NCI-H345 treated with DMSO at 0.1 percent for 48 hours (cell line): ENCODE measurements around the gene MBP.

ENCODE experiments used
- DNase-seq: peaks from one replicate; lab custom pipeline; 2025; ENCODE audit not compliant: unreplicated experiment; lab: John Stamatoyannopoulos, UW

MBP gene

DNA sequence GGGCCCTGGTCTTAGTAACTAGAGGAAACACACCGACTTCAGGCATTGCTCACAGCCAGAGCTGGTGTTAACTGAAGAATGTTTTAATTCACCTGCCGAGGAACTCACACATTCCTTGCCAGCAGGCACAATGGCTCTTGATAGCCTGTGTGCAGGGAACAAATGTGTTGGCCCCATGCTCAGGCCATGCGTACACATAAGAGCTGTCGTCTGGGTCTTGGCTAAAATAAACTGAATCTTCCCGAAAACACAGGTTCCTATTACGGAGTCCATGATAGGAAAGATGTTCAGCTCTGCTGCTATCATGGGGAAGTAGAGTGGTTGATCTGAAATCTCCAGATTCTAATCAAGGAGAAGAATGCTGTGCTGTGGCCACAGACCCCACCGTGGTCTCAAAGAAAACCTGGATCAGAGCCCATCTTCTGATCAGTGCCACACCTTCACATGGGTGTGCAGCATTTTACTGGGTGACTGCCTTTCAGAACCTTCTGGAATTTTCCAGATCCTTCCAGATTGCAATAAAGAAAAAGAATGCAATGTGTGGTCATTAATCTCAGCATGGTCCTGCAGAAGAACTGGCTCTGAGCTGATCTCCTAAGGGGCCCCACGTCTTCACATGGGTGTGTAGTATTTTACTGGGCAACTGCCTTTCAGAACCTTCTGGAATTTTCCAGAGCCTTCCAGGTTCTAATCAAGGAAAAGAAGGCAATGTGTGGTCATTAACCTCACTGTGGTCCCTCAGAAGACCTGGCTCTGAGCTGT lies 17.2 kb downstream of the MBP start:
- no peak for DNase-seq

DNA sequence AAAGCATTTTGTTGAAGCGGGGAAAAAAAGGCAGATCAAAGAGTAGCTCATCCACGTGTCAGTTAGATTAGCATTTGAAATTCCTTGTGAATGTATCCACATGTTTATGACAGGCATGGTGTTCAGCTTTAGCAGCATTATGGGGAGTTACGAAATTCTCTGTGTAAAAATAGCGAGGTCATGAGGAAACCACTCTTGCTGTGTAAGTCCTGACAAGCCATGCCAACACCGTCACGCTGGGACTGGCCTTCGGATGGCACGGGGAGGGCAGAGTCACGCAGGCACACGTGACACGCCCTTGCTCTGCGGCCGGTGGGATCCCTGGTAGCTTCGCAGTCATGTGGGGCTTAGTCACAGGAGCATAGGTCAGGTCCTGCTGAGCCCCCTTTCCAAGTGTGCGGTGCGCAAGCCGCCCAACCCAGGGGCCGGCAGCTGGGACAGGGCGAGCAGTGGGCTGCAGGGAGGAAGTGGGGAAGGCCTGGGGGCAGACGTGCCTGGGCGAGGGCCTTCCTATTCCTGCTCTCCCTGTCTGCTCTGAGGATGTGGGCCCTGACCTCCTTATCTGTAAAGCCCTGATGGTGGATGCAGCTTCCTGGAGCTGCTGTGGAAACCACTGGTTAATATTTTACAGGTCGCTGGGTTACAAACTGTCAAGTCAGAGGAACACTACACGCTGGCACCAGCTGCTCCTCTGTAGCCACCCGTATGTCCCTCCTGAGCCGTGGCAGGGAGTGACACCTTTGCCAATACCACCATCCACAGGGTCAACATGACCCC lies 18.0 kb downstream of the MBP start:
- DNase-seq = no peak

- DNase-seq = no peak
These were observed 18.5 kb downstream of the MBP start for GRCh38 chr18:77114152-77114414.

GRCh38 chr18:77113361-77114151 lies 19.0 kb downstream of the MBP start:
- no peak for DNase-seq

DNA sequence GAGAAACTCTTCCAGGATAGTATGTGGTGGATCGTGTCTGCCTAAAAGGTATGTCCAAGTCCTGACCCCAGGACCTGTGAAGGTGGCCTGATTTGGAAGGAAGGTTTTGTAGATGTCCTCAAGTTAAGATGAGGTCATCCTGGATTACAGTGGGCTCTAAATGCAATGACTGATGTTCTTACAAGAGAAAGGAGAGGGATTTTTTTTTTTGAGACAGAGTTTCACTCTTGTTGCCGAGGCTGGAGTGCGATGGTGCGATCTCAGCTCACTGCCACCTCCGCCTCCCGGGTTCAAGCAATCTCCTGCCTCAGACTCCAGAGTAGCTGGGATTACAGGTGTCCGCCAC lies 19.9 kb downstream of the MBP start:
- no peak for DNase-seq

DNA sequence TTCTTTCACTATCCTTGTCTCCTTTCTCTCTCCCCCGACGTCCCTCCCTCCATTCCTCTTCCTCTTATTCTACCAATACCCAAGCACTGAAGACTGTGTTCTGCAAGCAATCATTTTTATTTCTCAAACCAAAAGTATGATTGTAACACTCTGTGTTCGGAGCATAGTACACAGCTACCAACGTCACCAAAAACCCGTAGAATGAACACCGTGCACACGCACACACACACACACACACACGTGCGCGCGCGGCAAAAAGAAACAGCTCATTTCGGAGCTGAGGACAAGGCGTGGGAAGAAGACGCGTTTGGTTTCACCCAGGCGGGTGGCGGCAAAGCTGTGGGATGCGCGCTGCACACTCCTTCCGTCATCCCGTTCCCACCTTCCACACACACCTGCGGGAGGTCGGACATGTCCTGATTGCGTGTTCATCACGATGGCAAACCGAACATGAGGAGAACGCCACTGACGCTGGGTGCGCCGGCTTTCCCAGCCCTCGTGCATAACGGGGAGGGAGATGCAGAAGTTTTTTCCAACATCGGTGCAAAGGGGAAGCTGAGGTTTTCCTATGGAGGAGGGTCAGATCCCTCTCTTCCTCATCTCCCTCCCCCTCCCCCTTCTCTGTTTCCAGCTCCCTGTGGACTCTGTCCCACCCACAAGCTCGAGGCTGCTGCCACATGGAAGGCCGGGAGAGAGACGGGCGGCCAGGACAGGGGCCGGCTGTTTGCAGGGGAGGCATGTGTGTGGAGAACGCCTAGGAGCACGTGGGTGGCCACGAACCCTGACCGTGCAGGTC lies 20.4 kb downstream of the MBP start:
- no peak for DNase-seq

GRCh38 chr18:77111449-77111848 lies 21.1 kb downstream of the MBP start:
- DNase-seq = no peak

DNA sequence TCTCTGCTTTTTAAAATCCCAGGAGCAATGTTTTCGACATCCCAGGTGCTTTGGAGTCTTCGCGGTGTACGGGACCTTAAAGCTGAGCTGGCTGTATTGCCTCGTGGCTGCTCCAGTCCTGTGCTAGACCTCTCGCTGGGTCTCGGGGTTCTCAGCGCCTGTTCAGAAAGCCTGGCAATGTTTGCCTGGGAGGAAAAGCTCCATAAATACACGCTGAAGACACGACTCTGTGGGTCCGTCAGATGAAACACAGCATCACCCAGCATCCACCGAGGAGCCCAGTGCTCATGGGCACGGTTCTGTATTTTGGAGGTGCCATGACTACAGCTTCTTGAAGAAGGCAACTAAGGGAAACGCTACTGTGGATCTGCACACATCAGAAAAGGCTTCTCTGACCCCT lies 21.6 kb downstream of the MBP start:
- no peak for DNase-seq

DNA sequence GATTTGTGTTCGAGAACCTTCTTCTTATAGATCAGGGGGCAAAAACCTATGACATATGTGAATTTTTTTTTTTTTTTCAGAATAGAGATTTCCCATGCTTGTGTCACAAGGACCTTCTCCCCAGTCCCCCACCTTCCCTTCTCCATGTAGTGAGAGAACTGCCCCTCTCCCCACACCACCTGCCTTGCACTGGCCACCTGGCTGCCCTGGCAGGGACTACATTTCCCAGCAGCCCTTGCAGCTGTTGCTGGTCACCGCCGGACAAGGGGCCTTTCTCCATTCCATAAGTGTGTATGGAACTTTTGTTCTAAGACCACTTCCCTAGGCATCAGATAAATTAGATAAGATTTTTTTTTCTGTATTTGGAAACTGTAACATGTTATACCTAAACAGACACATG lies 22.2 kb downstream of the MBP start:
- DNase-seq = no peak

DNA sequence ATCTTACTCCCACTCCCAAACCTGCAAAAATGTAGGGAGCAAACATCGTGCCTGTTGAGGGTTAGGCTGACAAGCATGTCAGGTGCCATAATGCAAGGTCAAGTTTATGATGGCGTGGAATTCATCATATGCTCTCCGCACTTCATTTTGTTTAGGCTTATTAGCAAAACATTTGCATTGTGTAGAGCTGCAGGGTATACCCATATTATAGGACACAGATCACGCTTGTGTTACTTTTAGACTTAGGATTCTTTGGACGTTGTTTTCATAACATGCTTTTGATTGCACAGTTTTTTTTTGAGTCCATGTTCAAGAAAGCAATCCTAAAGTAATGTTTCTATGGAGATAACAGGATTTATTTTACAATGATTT lies 22.9 kb downstream of the MBP start:
- no peak for DNase-seq

GRCh38 chr18:77108821-77109647 lies 23.5 kb downstream of the MBP start:
- no peak for DNase-seq

DNA sequence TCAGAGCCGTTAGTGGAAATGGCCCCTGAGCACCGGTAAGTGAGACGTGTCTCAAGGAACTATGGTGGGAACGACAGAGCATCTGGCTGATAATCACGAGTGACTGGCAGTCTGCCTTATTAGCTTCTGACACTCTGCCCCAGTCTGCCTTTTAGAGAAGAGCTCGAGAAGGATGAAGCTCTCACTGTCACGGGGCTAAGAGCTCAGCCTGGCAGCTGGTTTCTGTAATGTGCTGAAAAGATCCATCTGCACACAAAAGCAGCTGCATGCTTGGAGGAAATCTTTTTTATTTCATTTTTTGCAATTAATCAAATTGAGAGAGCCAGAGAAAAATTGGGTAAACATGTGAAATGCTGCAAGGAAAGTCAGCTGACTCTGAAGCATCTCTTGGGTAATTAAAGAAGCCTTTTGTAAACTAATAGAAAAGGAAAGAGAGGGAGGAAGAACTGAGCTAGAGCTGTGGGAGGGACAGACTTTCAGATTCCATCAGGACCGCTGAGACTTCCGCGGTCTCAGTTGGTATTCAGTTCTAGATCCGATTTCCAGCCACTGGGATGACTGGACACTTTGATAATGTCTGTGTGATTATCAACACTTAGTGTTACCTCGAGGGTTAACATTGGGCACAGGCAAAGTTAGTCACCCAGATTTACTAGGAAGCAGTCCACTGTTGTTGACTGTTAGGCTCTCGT lies 24.4 kb downstream of the MBP start:
- DNase-seq = no peak

DNA sequence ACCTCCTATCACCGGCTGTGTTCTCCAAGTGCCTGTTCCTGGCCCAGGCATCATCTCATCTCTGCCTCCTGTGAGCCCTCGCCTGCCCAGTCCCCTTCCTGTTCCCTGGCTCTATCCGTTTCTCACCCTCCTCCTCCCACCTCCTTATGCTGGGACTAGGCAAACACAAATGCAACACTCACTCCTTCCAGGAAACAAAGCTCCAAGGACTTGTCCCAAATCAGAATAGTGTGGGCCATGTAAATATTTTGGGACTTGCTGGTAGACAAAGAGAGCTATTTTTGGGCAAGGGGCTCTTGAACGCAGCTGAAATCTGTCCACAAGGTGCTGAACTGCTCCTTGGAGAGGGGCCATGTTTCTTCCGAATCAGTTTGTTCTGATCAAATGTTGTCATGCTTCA lies 25.3 kb downstream of the MBP start:
- DNase-seq = no peak

DNA sequence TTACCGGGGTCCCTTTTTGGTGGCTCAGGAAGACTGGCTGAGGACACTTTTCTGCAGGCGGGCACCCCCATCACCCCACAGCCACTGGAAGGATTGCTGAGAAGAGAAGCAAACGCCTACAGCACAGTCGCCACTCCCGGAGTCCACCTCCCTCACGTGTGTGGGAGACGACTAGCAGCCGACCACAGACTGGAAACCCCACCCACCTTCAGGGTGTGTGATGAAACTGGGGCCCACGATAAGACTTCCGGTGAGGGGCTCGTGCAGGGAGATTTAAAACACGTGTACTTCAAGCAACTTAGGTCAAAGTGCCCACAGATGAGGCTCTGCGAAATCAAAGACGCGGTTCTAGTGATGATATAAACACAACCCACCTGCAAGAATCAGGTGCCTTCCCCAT lies 26.3 kb downstream of the MBP start:
- no peak for DNase-seq

DNA sequence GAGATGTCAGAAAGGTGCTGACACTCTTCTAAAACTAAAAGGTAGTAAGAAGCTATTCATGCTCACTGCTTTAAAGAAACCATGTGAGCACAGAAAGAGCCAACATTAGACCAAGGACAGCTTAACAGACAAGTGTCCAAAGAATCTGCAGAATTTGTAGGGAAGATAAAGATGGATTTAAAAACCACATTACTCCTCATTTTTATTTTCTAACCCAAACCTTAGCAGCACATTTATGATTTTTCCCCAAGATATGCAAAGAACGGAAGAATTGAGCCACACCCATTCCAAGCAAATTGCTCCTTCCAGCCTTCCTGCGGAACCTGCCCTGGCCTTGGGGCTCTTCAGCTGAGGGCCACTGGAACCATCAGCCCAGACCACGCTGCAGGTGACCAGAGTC lies 26.9 kb downstream of the MBP start:
- DNase-seq = no peak

DNA sequence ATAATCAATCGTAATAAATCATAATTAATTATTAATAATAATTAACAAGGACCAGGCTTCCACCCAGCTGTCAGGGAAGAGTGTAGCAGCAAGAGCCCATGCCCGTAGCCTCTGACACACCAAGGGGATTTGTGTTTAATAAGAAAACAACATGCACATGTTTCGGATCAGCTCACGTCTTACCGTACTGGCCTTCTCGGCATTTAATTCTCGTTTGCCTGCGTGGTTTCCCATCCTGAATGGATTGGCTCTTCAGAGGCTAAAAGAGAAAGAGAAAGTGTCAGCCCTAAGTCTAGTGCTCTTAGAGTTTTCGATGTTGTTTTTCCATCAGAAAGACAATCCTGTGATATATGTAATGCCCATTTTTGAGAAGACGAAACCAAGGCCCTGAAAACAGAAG lies 27.6 kb downstream of the MBP start:
- no peak for DNase-seq

DNA sequence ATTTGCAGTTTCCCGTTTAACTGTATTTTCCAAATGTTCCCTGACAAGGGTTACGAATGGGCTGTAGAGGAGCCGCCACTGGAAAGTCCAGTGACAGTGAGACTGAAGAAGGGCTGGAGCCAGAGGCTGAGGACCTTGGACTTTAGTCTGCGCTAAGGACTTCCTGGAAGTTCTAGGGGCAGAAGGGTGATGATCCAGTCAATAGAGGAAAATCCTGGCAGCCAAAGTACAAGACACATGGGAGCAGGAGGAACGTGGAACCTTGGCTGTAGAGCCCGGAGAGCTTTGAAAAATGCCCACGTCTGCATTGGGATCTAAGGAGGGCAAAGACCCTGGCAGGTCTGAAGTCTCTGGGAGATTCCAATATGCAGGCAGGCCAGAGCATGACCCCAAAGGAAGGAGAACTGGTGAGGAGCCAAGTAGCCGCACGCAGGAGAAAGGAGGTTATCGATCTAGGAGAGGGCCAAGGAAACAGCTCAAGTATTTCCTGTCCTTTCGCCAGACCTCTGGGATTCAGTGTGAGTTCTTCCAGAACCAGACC lies 28.5 kb downstream of the MBP start:
- DNase-seq = no peak

DNA sequence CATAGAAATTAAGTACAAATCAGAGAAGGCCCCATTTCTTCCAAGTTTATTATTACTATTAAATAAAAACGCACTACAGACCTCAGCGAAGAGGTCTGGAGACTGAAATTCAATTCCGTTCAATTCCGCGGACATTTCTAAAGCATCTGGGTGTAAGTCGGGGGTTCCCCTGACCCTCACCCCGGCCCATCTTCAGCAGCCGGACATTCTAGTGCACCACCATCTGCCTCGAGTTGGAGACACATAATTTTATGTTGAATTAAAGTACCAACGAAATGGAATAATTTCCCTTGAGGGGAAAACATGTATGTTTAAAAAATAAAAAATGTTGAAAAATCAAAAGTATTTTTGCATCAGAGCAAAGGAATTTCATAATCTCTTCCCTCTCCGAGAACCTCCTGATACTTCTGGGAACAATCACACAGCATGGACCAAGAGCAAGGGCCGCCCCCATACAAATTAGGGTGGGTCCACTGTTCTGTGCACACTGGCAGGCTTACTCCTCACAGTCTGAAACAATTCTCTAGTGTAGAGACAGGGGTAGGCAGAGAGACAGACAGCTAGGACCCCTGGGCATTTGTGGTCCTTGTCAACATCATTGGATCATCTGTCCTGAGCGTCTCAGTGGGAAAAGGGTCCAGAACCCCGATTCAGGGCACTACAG lies 29.3 kb downstream of the MBP start:
- DNase-seq = no peak
